ENCODE results near the gene KCNQ4. TPM values are rescaled to one million over a fixed set of nuclear protein-coding genes. Genes with fewer than 3 reads are reported as not detected.

Gene KCNQ4
- total and polyA plus RNA-seq, 2 of the 4 experiments (the other 2 are of a cell fraction): 0.07 TPM; not detected in 1

DNA sequence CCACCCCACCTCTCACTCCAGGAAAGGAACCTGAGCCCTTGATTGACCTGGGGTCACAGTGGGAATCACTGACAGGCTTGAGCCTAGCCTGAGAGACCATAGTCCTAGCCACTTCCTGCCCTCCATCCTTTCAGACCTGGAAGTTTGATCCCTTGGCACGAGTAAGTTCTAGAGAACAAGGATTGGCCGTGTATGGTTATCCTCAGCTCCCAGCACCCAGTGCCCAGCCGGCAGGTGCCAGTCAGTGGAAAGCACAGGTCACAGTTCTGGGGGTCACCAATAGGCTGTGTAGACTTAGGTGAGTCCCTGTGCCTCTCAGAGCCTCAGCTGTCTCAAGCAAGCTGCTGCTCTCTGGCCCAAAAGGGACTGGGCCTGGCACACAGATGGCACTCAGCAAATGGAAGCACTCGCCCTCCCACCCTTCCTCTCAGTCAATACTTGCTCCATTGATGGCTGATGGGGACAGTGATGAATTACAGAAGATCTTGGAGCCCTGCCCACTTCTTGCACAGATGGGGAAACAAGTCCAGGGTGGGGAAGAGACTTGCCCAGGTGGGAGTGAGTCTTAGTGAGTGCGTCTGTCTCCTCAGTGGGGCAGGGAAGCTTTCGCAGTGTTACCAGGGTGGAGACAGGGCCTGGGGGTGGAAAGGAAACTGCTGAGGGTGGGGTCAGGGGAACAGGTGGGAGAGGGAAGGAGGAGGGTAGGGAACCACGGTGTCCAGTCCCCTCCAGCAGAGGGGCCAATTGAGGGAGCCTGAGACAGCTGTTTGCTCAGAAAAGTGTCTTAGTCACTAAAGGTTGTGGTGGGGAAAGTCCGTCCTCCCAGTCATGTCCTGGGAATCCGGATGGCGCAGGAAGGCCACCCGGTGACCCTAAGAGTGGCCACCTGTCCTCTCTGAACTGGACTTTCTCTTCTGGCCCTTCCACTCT is 2.6 kb upstream of the KCNQ4 start:
- dilution Hi-C loops (cut with HindIII; ENCODE audit: low sequenced_read_pairs, unreplicated experiment): no loop called here
- Histone ChIP-seq H3K23ac (ENCODE audit: low read depth, low read length) (no peak overlapping the region), H3K56ac (ENCODE audit: extremely low read depth, insufficient read depth, low read length) (no peak overlapping the region), H4K91ac (ENCODE audit: insufficient read depth, low read depth, low read length) (no peak overlapping the region), H2AK9ac (replicated peaks; ENCODE audit: low read depth, low read length, poor library complexity) (peak overlapping the region; percentile 76), H4K8ac (ENCODE audit: low read depth in 2 of 2, low read length in 2 of 2) (no peak overlapping the region), H2BK20ac (ENCODE audit: low read depth, low read length) (no peak overlapping the region), H4K20me1 (ENCODE audit: insufficient read depth, low read length) (no peaks in the 10 kb centered on the region), H3K4ac (ENCODE audit: low read depth, low read length) (no peak overlapping the region), H3K36me3 (ENCODE audit: control insufficient read depth, insufficient read depth, low read length) (no peaks in the 10 kb centered on the region), H3K4me3 (ENCODE audit: insufficient read depth, low read depth, low read length) (no peak overlapping the region), H4K5ac (ENCODE audit: low read depth, low read length) (no peak overlapping the region), H3K27ac (ENCODE audit: insufficient read depth, low read length) (no peak overlapping the region), H3K27me3 (ENCODE audit: control insufficient read depth, insufficient read depth, low read length) (peaks cover 26% of the 10 kb centered on the region), H2BK120ac (ENCODE audit: low read depth, low read length) (no peak overlapping the region), H3K4me1 (ENCODE audit: control insufficient read depth, insufficient read depth, low read length) (no peaks in the 10 kb centered on the region; the same call in 1 of the 2 replicates), H3K14ac (replicated peaks; ENCODE audit: low read depth, low read length) (no peak overlapping the region), H2AFZ (replicated peaks; ENCODE audit: low read length, poor library complexity) (no peak overlapping the region), H3K9ac (ENCODE audit: low read depth, low read length) (no peak overlapping the region), H3K4me2 (ENCODE audit: low read depth, low read length) (no peak overlapping the region), H2AK5ac (ENCODE audit: low read depth, low read length) (no peak overlapping the region), H2BK5ac (ENCODE audit: low read depth, low read length, poor library complexity, severe bottlenecking) (no peak overlapping the region), H3K79me1 (ENCODE audit: low read depth in 1 of 2, low read length in 2 of 2) (no peaks in the 10 kb centered on the region), H3K18ac (ENCODE audit: low read depth, low read length) (no peak overlapping the region), H2BK15ac (ENCODE audit: low read depth, low read length) (no peak overlapping the region), H3K9me3 (ENCODE audit: control insufficient read depth, insufficient read depth, low read length) (peaks cover 6% of the 10 kb centered on the region), H3K9me1 (ENCODE audit: insufficient read depth, low read length) (no peaks in the 10 kb centered on the region; the same call in 1 of the 2 replicates)
- no peak for TF ChIP-seq ELK1 (IDR thresholded peaks at IDR 0.05; ENCODE audit: borderline replicate concordance, low read depth, low read length)
- TF ChIP-seq RCOR1 (IDR thresholded peaks at IDR 0.05; ENCODE audit: insufficient replicate concordance, low read length): no peak
- TF ChIP-seq CEBPB (IDR thresholded peaks at IDR 0.05; ENCODE audit: low read depth, low read length): no peak
- no peak for TF ChIP-seq SMC3 (IDR thresholded peaks at IDR 0.05; ENCODE audit: low read depth, low read length)
- intact Hi-C loops (cut with micrococcal nuclease): loop anchor here (10.0 kb wide), 1 partner anchor 166 kb away; no protein-coding TSS in a partner anchor
- DNase-seq (peak; percentile 32), ATAC-seq (ENCODE audit: low read depth) (no peak)
- CTCF ChIA-PET: no interaction called here
- POLR2A ChIA-PET (ENCODE audit: unreplicated experiment): no interaction called here
- WGBS, 2 experiments (ENCODE audit: extremely low coverage in 2 of 2, insufficient read length in 1 of 2): 70% methylated on average over 3 of the region's 11 CpGs; no CpG with 5 or more reads in 1 of the 2 experiments
- in situ Hi-C loops (cut with MboI; ENCODE audit: low sequenced_read_pairs): no loop called here
- no TSS peak for BruUV-seq (replicated peaks)

Measured in IMR-90 (cell line).